ENCODE results near the gene MATCAP1.

The MATCAP1 gene

GRCh38 chr16:67207249-67208091, 23.7 kb upstream of the MATCAP1 start:
- peak; percentile 85 for DNase-seq (ENCODE audit: low spot score)

GRCh38 chr16:67206838-67207248, 23.1 kb upstream of the MATCAP1 start:
- no peak for DNase-seq (ENCODE audit: low spot score)

GRCh38 chr16:67206129-67206837, 22.5 kb upstream of the MATCAP1 start:
- DNase-seq (ENCODE audit: low spot score): no peak

GRCh38 chr16:67204076-67204475, 20.3 kb upstream of the MATCAP1 start:
- DNase-seq (ENCODE audit: low spot score): peak; percentile 5

DNA sequence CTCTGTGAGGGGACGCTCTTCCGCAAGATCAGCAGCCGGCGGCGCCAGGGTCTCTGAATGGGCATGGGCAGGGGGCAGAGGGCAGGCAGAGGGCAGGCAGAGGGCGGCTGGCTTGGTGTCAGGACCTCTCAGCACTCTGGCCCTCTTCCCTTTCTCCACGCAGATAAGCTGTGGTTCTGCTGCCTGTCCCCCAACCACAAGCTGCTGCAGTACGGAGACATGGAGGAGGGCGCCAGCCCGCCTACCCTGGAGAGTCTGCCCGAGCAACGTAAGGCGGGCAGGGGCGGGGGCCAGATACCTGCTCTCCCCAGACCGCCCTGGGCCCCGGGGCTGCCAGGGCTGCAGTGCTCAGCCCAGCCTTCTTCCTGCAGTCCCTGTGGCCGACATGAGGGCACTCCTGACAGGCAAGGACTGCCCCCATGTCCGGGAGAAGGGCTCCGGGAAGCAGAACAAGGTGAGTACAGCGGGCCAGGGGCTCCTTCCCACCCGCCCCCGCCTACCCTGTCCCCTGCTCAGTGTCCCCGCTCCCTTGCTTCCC, 19.3 kb upstream of the MATCAP1 start:
- no peak for DNase-seq (ENCODE audit: low spot score)

DNA sequence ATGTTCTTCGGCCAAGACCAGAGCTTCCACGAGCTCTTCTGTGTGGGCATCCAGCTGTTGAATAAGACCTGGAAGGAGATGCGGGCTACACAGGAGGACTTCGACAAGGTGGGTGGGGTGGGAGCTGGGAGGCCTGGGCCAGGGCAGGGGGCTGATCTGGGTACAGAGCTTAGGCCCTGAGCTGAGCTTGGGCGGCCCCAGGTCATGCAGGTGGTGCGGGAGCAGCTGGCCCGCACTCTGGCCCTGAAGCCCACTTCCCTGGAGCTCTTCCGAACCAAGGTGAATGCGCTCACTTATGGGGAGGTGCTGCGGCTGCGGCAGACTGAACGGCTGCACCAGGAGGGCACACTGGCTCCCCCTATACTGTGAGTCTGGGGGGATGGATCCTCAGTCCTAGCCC, 18.7 kb upstream of the MATCAP1 start:
- no peak for DNase-seq (ENCODE audit: low spot score)

DNA sequence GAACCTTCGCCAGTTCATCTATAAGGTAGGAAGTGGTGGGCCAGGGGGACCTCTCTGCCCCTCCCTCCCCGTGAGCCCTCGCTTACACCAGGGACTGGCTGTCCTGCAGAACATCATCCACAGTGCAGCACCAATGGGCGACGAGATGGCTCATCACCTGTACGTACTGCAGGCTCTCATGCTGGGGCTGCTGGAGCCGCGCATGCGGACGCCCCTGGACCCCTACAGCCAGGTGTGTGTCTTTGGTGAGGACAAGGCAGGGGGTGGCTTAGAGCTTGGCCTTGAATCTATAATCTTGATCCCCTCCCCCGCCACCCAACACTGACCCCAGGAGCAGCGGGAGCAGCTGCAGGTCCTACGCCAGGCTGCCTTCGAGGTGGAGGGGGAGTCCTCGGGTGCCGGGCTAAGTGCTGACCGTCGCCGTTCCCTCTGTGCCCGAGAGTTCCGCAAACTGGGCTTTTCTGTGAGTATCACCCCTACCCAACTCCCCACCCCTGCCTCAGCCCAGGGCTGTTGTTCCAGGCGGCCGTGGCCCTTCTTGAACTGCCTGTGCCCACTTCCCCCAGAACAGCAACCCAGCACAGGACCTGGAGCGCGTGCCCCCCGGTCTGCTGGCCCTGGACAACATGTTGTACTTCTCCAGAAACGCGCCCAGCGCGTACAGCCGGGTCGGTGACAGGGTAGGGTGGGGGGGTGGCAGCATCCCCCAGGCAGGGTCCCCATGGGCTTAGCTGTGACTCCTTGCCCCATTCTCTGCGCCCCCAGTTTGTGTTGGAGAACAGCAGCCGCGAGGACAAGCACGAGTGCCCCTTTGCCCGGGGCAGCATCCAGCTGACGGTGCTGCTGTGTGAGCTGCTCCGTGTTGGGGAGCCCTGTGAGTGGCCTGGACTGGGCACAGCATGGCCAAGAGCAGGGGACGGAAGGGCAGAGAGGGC, 17.9 kb upstream of the MATCAP1 start:
- no peak for DNase-seq (ENCODE audit: low spot score)

GRCh38 chr16:67200491-67200890, 16.7 kb upstream of the MATCAP1 start:
- DNase-seq (ENCODE audit: low spot score): no peak

DNA sequence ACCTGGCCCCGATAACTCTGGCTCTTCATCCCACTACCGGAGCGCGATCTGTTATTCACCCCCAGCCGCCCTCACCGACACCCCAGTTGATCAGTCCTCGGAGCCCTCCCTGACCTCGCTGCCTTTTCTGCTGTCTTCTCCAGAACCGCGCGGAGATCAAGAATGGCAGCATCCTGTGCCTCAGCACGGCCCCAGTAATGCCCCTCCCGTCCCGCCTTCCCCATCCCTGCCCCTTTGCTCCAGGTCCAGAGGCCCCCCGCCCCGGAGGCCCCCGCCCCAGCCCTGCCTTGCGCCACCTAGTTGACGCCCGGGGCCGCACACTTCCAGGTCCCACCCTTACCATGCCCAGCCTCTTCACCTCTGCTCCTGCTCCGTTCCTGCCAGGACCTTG, 16.0 kb upstream of the MATCAP1 start:
- no peak for DNase-seq (ENCODE audit: low spot score)

DNA sequence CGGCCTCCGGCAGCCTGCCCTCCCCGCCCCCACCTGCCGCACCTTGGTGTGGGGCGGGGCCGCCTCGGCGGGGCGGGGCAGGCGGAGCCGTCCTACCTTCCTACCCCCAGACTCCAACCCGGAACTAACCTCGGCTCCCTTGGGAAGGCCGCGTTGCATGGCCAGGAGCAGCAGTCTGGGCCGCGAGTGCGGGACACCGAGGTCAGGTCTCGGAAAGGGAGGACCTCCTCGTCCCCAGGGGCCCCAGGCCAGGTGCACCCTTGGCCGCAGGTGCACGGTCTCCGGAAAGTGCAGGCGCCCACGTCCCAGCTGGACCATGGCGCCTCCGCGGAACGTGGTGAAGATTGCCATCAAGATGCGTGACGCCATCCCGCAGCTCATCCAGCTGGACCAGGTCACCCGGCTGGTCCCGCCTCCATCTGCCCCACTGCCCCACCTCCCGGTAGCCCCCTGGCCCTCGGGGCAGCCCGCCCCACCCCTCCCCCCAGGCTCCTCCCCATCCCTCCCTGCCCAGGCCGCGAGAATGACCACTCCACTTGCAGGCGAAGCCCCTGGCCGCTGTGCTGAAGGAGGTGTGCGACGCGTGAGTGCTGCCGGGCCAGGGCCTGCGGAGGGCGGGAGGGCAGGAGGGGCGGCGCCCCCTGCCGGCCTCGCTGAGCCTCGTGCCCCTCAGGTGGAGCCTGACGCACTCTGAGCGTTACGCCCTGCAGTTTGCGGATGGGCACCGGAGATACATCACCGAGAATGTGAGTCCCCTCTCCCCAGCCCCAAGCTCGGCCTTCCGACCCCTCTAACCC, 15.4 kb upstream of the MATCAP1 start, which contains the start of gene ELMO3:
ELMO3 (plus strand) TSS at position 121 of the 797 bp plus-strand sequence; CDS start at position 317, 196 bp downstream.
- peak; percentile 31 for DNase-seq (ENCODE audit: low spot score)

DNA sequence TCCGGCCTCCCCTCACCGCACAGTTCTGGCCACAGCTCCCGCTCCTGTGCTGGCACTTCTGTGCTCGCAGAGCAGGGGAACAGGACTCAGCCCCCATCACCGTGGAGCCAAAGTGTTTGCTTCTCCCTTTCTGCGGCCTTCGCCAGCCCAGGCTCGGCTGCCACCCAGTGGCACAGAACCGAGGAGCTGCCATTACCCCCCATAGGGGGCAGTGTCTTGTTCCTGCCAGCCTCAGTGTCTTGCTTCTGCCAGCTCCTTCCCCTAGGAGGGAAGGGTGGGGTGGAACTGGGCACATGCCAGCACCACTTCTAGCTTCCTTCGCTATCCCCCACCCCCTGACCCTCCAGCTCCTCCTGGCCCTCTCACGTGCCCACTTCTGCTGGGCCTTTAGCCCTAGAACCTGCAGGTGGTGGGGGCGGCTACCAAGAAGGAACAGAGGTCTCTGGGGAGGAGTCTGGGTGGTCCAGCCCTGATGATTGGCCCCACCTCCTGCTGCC, 14.5 kb upstream of the MATCAP1 start:
- peak; percentile 76 for DNase-seq (ENCODE audit: low spot score)

GRCh38 chr16:67197704-67198103, 13.9 kb upstream of the MATCAP1 start:
- DNase-seq (ENCODE audit: low spot score): no peak

GRCh38 chr16:67196881-67197280, 13.1 kb upstream of the MATCAP1 start:
- no peak for DNase-seq (ENCODE audit: low spot score)

DNA sequence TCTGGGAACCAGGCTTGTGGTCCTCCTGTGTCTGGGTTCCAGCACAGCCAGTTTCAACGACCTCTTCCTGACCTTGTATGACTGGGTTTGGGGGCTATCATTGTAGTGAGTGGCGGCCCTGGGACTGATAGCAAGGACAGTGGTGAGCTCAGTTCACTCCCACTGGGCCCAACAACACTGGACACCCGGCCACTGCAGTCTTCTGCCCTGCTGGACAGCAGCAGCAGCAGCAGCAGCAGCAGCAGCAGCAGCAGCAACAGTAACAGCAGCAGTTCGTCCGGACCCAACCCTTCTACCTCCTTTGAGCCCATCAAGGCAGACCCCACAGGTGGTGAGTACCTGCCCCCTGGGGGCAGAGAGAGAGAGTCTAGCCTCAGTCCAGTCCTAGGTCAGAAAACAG, 11.9 kb upstream of the MATCAP1 start:
- no peak for DNase-seq (ENCODE audit: low spot score)

DNA sequence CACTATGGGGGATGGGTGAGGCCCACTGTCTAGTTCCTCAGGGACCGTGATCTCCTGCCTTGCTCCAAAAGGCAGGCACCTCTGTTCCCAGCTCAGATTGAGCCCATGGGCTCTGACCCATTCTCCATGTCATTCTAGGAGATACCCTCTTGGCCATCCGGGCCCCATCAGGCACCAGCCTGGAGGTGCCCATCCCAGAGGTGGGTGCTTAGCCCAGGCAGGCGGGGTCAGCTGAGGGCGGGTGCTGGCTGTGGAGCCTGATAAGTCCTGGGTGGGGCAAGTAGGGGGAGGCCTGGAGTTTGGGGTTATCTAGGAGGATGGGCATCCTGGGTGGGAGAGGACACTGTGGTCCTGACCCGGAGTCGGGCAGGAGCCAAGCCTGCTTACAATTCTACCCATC, 10.5 kb upstream of the MATCAP1 start:
- no peak for DNase-seq (ENCODE audit: low spot score)

GRCh38 chr16:67193536-67193935, 9.8 kb upstream of the MATCAP1 start:
- DNase-seq (ENCODE audit: low spot score): no peak

DNA sequence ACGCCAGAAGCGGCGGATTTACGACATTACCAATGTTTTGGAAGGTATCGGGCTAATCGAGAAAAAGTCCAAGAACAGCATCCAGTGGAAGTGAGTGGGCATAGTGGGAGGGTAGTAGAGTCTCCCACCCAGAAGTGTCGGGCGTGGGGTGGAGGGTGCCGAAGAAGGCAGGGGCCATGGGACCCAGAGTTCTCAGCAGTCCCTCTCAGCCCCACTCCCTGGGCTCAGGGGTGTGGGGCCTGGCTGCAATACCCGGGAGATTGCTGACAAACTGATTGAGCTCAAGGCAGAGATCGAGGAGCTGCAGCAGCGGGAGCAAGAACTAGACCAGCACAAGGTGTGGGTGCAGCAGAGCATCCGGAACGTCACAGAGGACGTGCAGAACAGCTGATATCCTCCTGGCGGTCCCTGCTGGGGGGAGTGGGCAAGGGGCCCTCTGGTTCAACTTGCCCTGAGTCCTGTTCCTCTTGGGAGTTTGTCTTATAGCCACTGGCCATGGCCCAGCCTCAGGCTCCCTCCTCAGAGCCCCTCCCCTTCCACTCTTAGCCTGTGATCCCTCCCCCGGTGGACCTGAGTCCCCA, 9.1 kb upstream of the MATCAP1 start:
- DNase-seq (ENCODE audit: low spot score): no peak

DNA sequence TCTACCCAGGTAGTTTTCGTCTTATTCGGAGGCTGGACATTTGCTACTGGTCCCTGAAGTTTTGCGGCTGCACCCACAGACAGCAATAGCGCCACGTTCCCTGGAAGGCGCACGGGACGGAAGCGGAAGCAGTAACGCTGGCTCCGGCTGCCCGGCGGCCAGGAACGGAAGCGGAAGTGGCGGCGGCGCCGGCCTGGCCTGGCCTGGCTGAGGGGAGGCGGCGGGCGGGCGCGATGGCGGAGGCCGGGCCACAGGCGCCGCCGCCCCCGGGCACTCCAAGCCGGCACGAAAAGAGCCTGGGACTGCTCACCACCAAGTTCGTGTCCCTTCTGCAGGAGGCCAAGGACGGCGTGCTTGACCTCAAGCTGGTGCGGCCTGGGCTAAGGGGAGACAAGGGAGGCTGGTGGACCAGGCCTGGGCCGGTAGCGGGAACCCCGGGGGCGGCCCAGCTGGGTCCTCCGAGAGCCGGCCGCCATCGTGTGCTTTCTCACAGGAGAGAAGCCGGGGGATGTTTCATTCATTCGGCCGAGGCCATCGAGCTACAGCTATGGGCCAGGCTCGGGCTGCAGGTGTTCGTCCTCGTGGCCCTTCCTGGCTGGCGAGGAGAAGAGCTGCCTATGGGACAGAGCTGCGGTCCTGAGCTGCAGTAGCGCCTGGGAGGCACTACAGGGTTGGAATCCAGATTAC, 8.4 kb upstream of the MATCAP1 start, which contains the start of gene E2F4:
E2F4 (plus strand) TSS at position 161 of the 687 bp plus-strand sequence; CDS start at position 234, 73 bp downstream.
- peak; percentile 96 for DNase-seq (ENCODE audit: low spot score)

- DNase-seq (ENCODE audit: low spot score): no peak
Measured at GRCh38 chr16:67191411-67191994, 7.7 kb upstream of the MATCAP1 start.
